Astrocyte (in vitro differentiated cells and primary cell): ENCODE data around the gene RUSF1.

Experiments
- EZH2 ChIP-seq: IDR thresholded peaks from 2 replicates; pipeline ENCODE4 v1.6.1; 2012; ENCODE audit warnings: mild to moderate bottlenecking, low read length, inconsistent platforms; ENCODE audit not compliant: insufficient read depth
- TF ChIP-seq, protein P1 (sequence below): IDR thresholded peaks from 2 replicates; pipeline ENCODE4 v1.5.1; 2011; ENCODE audit warnings: low read depth, mild to moderate bottlenecking, inconsistent platforms, low read length, moderate library complexity; ENCODE audit not compliant: insufficient read depth

GRCh38 chr16:31498493-31498892, 9.7 kb downstream of the RUSF1 start:
- TF ChIP-seq EZH2 = no peak
- TF ChIP-seq, protein P1, sequence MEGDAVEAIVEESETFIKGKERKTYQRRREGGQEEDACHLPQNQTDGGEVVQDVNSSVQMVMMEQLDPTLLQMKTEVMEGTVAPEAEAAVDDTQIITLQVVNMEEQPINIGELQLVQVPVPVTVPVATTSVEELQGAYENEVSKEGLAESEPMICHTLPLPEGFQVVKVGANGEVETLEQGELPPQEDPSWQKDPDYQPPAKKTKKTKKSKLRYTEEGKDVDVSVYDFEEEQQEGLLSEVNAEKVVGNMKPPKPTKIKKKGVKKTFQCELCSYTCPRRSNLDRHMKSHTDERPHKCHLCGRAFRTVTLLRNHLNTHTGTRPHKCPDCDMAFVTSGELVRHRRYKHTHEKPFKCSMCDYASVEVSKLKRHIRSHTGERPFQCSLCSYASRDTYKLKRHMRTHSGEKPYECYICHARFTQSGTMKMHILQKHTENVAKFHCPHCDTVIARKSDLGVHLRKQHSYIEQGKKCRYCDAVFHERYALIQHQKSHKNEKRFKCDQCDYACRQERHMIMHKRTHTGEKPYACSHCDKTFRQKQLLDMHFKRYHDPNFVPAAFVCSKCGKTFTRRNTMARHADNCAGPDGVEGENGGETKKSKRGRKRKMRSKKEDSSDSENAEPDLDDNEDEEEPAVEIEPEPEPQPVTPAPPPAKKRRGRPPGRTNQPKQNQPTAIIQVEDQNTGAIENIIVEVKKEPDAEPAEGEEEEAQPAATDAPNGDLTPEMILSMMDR = no peak
